Kidney epithelial cell (primary cell): ENCODE measurements around the gene BSDC1. TPM values are rescaled to one million over a fixed set of nuclear protein-coding genes. Genes with fewer than 3 reads are reported as not detected.

Experiments
- DNase-seq: peaks from one replicate; pipeline ENCODE4 v3.0.0-alpha.2; 2010; ENCODE audit warnings: low read depth
- H3K27me3 ChIP-seq: 2 replicates; pipeline ENCODE4 v1.6.0; 2011; ENCODE audit warnings: low read length; ENCODE audit not compliant: control insufficient read depth, insufficient read depth
- H3K36me3 ChIP-seq: 2 replicates; pipeline ENCODE4 v1.5.1; 2011; ENCODE audit warnings: low read length; ENCODE audit not compliant: control insufficient read depth, insufficient read depth
- H3K4me3 ChIP-seq: 2 replicates; pipeline ENCODE4 v1.5.1; 2011; ENCODE audit warnings: low read depth, mild to moderate bottlenecking, control low read depth, low read length
- total RNA-seq: library from RNA; depleted of rRNA; stranded (reverse); fragments of >200 nt; gene quantifications from 2 replicates; pipeline ENCODE4 v1.2.3, GENCODE V29; 2015
- TF ChIP-seq, protein P1 (sequence below): IDR thresholded peaks from 2 replicates; pipeline ENCODE4 v1.5.1; 2011; ENCODE audit warnings: mild to moderate bottlenecking, moderate library complexity, low read length, control low read depth, inconsistent platforms; ENCODE audit not compliant: insufficient read depth, poor library complexity, severe bottlenecking

Gene BSDC1
- total RNA-seq, 1 donor from 2014 or later: 81.6 TPM

DNA sequence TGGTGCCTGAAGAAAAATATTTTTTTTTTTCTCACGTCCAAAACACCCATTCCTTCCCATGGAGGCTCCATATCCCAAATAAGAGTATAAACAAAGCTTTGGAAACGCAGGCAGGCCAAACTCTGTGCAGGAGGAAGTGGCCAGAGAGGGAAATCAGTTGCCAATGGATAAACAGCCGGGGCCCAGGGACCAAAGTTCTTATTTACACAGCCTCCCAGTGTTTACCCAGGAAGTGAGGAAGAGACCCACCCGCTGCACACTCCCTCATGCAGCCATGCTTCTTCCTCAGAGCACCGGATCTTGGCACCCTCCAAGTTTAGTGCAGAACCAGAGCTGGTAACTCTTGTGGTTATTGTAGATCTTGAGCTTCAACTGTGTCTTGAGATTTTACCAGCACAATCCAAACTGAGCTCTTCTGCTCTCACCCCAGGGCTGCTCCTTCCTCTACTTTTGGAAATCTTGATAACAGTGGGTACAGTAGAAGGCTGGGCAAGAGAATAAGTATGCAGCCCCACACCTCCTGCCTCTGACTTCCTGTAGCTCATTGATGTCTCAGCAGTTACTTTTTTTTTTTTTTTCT is 72.4 kb downstream of the BSDC1 start:
- TF ChIP-seq, protein P1, sequence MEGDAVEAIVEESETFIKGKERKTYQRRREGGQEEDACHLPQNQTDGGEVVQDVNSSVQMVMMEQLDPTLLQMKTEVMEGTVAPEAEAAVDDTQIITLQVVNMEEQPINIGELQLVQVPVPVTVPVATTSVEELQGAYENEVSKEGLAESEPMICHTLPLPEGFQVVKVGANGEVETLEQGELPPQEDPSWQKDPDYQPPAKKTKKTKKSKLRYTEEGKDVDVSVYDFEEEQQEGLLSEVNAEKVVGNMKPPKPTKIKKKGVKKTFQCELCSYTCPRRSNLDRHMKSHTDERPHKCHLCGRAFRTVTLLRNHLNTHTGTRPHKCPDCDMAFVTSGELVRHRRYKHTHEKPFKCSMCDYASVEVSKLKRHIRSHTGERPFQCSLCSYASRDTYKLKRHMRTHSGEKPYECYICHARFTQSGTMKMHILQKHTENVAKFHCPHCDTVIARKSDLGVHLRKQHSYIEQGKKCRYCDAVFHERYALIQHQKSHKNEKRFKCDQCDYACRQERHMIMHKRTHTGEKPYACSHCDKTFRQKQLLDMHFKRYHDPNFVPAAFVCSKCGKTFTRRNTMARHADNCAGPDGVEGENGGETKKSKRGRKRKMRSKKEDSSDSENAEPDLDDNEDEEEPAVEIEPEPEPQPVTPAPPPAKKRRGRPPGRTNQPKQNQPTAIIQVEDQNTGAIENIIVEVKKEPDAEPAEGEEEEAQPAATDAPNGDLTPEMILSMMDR: no peak
- H3K36me3 ChIP-seq: no peaks in the 10 kb centered on the region
- H3K27me3 ChIP-seq: no peaks in the 10 kb centered on the region
- no peak for DNase-seq
- H3K4me3 ChIP-seq: no peak overlapping the region

DNA sequence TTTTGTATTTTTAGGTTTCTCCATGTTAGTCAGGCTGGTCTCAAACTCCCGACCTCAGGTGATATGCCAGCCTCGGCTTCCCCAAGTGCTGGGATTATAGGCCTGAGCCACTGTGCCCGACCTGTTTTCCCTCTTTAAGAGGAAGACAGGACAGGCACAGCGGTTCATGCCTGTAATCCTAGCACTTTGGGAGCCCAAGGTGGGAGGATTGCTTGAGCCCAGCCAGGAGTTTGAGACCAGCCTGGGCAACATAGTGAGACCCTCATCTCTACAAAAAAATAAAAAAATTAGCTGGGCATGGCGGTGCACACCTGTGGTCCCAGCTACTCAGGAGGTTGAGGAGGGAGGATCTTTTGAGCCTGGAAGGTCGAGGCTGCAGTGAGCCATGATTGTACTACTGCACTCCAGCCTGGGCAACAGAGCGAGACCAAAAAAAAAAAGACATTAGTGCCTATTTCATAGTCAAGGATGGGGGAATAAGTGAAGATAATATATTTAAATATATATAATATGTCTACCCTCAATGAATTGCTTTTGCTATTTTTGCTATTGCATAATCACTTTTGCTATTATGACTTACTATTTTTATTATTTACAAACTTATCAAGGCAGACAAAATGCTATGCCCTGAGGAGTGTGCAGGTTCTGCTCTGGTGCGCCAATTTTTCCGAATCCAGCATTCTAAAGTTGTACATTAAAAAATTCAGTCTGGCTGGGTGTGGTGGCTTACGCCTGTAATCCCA is 75.9 kb downstream of the BSDC1 start:
- H3K27me3 ChIP-seq: no peaks in the 10 kb centered on the region
- TF ChIP-seq, protein P1: no peak
- H3K36me3 ChIP-seq: no peaks in the 10 kb centered on the region
- H3K4me3 ChIP-seq: no peak overlapping the region
- no peak for DNase-seq

DNA sequence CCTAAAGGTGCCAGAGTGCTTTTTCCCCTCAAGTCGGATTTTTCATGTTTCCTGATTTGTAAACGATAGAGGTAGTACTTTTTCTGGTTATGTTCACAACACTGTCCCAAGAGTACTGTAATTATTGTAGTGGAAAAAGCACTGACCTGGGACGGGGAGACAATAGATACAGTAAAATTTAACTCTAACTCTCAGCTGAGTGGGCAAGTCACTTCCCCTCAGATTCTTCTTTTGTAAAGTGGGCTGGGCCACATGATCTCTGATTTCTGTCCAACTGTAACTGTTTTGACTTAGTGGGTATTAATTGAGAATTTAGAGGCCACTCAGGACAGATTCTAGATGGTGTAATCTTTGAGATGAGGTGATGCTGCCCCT is 77.4 kb downstream of the BSDC1 start:
- no peaks in the 10 kb centered on the region for H3K27me3 ChIP-seq
- no peak overlapping the region for H3K4me3 ChIP-seq
- no peaks in the 10 kb centered on the region for H3K36me3 ChIP-seq
- no peak for DNase-seq
- TF ChIP-seq, protein P1: no peak

Other genes starting within 250 kb of the BSDC1 start
- gene TXLNA, start 214.8 kb downstream of the BSDC1 start, total RNA-seq: 69.6 and 74.8 TPM in 2 replicates
- gene CCDC28B, start 193.8 kb downstream of the BSDC1 start, total RNA-seq: 7.0 and 8.8 TPM in 2 replicates
- 2.5 and 5.3 TPM in 2 replicates for gene IQCC, start 188.8 kb downstream of the BSDC1 start, total RNA-seq
- gene DCDC2B, start 185.4 kb downstream of the BSDC1 start, total RNA-seq: not detected in 2 replicates
- 20.2 and 21.1 TPM in 2 replicates for gene TMEM234, start 172.1 kb downstream of the BSDC1 start, total RNA-seq
- gene EIF3I, start 172.0 kb downstream of the BSDC1 start, total RNA-seq: 265 and 275 TPM in 2 replicates
- 2.7 TPM in 1 of 2 replicates, not detected in the other for gene FAM167B, start 147.2 kb downstream of the BSDC1 start, total RNA-seq
- 6.2 and 10.3 TPM in 2 replicates for gene LCK, start 143.2 kb downstream of the BSDC1 start, total RNA-seq
- gene HDAC1, start 102.4 kb downstream of the BSDC1 start, total RNA-seq: 72.3 and 85.7 TPM in 2 replicates
- gene MARCKSL1, start 58.2 kb downstream of the BSDC1 start, total RNA-seq: 184 and 187 TPM in 2 replicates
- gene FAM229A, start 32.0 kb downstream of the BSDC1 start, total RNA-seq: 3.4 and 7.5 TPM in 2 replicates
- gene TSSK3, start 31.9 kb downstream of the BSDC1 start, total RNA-seq: not detected in 2 replicates
- 0.07 and 0.13 TPM in 2 replicates for gene ZBTB8B, start 70.6 kb upstream of the BSDC1 start, total RNA-seq
- gene ZBTB8A, start 145.0 kb upstream of the BSDC1 start, total RNA-seq: 7.5 and 9.0 TPM in 2 replicates